Adipocyte (in vitro differentiated cells): Measurements from ENCODE around the gene GAN.

Source experiments
- DNase-seq: peaks from one replicate; pipeline ENCODE4 v3.0.0-alpha.2; 2015; ENCODE audit warnings: low read depth
- H3K27me3 ChIP-seq: replicated peaks from 2 replicates; pipeline ENCODE4 v1.7.0; 2013; ENCODE audit warnings: mild to moderate bottlenecking, low read length, moderate library complexity; ENCODE audit not compliant: control insufficient read depth, insufficient read depth
- H3K36me3 ChIP-seq: 2 replicates; pipeline ENCODE4 v1.7.0; 2013; ENCODE audit warnings: low read length, mild to moderate bottlenecking, moderate library complexity; ENCODE audit not compliant: control insufficient read depth, insufficient read depth, severe bottlenecking
- H3K4me1 ChIP-seq: 2 replicates; pipeline ENCODE4 v1.7.0; 2013; ENCODE audit warnings: mild to moderate bottlenecking, low read length, moderate library complexity; ENCODE audit not compliant: control insufficient read depth, insufficient read depth
- H3K4me3 ChIP-seq: 2 replicates; pipeline ENCODE4 v1.7.0; 2013; ENCODE audit warnings: mild to moderate bottlenecking, low read length, moderate library complexity
- H3K9ac ChIP-seq: 2 replicates; pipeline ENCODE4 v1.7.0; 2013; ENCODE audit warnings: mild to moderate bottlenecking, low read length, moderate library complexity
- H3K9me3 ChIP-seq: 2 replicates; pipeline ENCODE4 v1.7.0; 2013; ENCODE audit warnings: mild to moderate bottlenecking, low read length, moderate library complexity; ENCODE audit not compliant: control insufficient read depth

GAN gene

GRCh38 chr16:81436386-81436785 lies 121.6 kb downstream of the GAN start:
- peaks cover 24% of the 10 kb centered on the region for H3K4me1 ChIP-seq
- no peak for DNase-seq
- no peak overlapping the region for H3K9ac ChIP-seq
- H3K36me3 ChIP-seq, result no peaks in the 10 kb centered on the region
- H3K4me3 ChIP-seq, result no peak overlapping the region
- H3K9me3 ChIP-seq, result no peaks in the 10 kb centered on the region
- no peaks in the 10 kb centered on the region for H3K27me3 ChIP-seq

DNA sequence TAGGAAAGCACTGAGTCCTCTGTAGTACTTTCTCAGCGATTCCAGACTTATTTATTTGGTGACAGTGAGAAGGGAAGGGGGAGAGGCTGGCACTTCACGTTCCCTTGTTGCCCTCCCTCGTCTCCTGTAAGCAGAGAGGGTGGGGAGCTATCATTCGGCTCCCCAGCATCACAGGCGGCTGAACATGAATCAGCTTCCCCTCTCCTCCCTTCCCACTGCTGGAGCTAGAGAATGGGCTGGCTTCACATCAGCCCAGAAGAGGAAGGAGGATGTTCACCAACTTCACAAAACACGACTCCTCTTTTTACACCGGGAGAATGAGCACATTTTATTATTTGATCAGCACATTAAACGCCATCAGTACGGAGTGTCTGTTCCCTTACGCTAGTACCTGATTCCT lies 123.1 kb downstream of the GAN start:
- Histone ChIP-seq H3K4me3 (no peak overlapping the region), H3K9ac (no peak overlapping the region), H3K4me1 (peaks cover 18% of the 10 kb centered on the region), H3K27me3 (no peaks in the 10 kb centered on the region), H3K36me3 (no peaks in the 10 kb centered on the region), H3K9me3 (no peaks in the 10 kb centered on the region)
- DNase-seq, result no peak
